ENCODE results near the gene ITPRID2.
"Not testable (repeated sequence)": the region's sequence is repeated elsewhere in the genome, so short reads cannot be mapped to it uniquely, and the experiment has no call there.

Gene ITPRID2

DNA sequence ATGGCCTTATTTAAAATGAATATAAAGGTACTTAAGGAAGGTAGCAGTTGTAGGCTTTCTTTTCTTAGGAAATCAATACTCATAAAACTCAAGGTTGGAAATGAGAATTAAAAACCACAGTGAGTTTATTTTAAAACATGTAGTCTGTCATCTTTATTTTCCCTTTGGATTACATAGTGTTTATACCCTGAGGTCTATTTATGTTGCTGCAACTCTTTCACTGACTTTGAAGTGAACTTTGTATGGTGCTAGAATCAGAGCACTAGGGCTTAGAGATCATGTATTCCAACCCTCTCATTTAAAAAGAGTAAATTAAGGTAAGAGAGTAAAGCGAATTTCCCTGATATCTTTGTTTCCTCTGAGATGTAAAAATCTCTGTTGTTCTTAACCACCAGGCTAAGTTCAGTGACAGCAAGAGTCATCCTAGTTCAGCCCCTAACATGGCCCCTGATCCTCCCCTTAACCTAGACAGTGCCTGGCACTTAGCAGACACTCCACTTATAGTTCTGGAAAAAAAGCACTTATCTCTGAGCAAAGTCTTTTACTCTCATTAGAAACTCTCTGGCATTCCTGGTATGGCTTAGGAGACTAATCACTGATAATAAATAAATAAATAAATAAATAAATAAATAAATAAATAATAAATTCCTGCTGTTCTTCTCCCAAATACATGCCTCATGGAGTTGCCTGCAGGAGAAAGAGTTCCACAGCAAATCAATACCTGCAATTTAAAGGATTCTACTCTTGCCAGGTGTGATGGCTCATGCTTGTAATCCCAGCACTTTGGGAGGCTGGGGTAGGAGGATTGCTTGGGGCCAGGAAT is 61.1 kb downstream of the ITPRID2 start:
- in situ Hi-C loops (cut with MboI; ENCODE audit: low pct_unique_long_range_greater_than_20kb, low sequenced_read_pairs) = no loop called here

DNA sequence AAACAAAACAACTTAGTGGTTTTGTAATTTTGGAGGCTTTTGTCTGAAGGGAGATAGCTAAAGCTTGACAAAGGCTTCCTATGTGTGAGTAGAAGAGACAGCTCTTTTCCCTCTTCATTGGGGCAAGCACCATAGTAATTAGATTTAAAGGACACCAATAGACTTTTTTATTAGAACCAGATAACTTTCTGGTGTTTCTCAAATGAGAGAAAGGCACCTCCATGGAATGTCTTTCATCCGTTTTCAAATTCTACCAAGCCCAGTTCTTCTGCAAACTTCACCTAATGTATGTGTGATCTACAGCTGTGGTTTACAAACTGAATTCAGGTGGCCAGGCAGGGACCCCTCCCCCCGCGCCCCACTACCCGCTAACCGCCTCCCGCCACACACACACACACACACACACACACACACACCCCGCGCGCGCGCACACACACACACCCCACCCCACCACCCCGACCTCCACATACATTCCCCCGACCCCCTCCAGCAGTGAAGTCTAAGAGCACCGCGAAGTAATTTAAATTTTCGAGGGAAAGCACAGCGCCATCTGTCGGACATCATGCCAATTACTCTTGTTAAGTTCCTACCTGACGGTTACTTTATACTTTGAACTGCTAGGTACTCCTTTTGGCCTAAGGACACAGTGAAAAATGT is 62.5 kb downstream of the ITPRID2 start:
- peak; percentile 67 for DNase-seq
- in situ Hi-C loops (cut with MboI; ENCODE audit: low pct_unique_long_range_greater_than_20kb, low sequenced_read_pairs) = no loop called here

More for the DNA sequence above, 61.1 kb downstream of the ITPRID2 start:
- DNase-seq = no peak

DNA sequence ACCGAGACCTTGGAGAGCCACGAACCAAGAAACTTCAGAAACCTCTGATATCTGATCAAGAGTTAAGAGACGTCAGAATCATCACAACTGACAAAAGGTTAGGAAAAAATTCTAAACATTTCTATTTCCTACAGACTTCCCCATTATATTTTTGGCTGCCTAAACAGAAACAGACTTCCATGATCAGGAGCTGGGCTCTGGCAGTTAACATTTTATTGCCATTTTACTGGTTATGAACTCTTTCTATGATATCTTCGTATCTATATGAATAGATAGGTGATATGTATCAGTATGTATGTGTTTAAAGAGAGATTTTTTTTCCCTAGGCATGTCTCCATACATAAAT is 63.0 kb downstream of the ITPRID2 start:
- DNase-seq = no peak
- in situ Hi-C loops (cut with MboI; ENCODE audit: low pct_unique_long_range_greater_than_20kb, low sequenced_read_pairs) = no loop called here

DNA sequence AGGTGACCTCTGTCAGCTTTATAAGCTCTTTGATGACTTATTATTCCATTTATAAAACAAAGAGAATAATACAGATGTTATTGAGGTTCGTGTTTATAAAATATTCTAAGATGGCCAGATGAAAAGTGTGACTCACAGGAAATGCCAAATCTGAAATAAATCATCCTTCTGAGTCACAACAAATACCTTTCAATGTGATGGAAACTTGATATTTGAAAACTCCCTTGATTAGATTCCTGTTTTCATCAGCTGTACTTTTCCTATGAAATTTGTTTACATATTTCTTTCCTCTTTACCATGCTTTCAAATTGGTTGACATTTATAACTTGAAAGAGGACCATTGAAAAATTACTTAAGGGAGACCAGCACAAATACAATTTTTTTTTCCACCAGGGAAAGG is 63.5 kb downstream of the ITPRID2 start:
- in situ Hi-C loops (cut with MboI; ENCODE audit: low pct_unique_long_range_greater_than_20kb, low sequenced_read_pairs) = no loop called here

DNA sequence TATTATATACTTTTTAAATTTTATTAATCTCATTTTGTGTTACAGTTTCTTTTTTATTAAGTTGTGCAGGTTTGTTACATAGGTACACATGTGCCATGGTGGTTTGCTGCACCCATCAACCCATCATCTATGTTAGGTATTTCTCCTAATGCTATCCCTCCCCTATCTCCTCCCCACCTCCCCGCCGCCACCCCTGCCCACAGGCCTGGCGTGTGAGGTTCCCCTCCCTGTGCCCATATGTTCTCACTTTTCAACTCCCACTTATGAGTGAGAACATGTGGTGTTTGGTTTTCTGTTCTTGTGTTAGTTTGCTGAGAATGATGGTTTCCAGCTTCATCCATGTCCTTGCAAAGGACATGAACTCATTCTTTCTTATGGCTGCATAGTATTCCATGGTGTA is 64.3 kb downstream of the ITPRID2 start:
- in situ Hi-C loops (cut with MboI; ENCODE audit: low pct_unique_long_range_greater_than_20kb, low sequenced_read_pairs); DNase-seq: not testable (repeated sequence)

More for the DNA sequence above, 63.5 kb downstream of the ITPRID2 start:
- no peak for DNase-seq

DNA sequence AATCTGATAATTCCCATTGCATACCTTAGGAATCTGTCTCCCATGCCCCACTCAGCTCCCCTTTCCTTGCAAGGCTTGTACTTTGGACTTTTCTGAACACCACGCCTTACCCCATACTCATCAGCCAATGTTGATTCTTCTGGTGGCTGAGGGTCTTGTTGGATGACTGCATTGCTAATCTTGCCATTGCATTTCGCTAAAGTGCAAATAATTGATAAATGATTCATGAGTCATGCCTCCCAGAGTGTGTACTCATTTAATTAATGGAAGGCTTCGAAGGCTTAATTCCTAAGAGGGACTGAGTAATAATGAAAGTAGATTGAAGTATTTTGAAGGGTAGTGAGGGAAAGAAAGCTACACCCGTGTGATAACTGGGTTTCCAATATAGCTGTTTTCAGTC is 66.1 kb downstream of the ITPRID2 start:
- no peak for DNase-seq
- in situ Hi-C loops (cut with MboI; ENCODE audit: low pct_unique_long_range_greater_than_20kb, low sequenced_read_pairs) = no loop called here

DNA sequence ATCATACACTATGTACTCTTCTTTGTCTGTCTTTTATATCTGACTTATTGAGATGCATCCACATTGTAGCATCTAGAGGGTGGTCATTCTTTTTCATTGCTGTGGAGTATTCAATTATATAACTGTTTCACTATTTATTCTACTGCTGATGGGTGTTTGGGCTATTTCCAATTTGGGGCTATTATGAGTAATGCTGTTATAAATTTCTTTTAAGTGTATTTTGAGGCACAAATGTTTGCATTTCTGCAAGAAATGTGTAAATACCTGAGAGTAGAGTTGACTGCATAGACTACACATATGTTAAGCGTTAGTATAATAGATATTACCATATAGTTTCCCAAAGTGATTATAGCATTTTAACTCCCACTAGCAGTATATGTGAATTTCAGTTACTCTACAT is 67.2 kb downstream of the ITPRID2 start:
- in situ Hi-C loops (cut with MboI; ENCODE audit: low pct_unique_long_range_greater_than_20kb, low sequenced_read_pairs) = no loop called here
- DNase-seq = no peak

DNA sequence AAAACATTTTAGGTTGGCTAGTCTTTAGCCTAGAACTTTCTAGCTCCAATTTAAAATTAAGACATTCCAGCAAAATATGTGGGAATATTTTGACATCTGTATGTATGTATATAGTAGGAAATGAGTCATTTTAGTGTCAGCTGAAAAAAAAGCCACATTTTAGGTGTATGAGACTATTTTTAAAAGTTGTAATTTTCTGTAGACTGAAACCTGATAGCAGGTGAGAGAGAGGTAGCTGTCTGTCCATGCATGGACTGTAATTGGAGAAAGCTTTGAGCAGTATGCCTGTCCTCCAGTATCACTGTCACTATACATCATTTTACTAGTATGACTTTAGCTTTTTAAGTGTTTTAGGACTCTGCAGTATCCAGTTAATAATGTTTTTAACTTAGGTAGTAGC is 68.0 kb downstream of the ITPRID2 start:
- in situ Hi-C loops (cut with MboI; ENCODE audit: low pct_unique_long_range_greater_than_20kb, low sequenced_read_pairs) = no loop called here
- DNase-seq = no peak

DNA sequence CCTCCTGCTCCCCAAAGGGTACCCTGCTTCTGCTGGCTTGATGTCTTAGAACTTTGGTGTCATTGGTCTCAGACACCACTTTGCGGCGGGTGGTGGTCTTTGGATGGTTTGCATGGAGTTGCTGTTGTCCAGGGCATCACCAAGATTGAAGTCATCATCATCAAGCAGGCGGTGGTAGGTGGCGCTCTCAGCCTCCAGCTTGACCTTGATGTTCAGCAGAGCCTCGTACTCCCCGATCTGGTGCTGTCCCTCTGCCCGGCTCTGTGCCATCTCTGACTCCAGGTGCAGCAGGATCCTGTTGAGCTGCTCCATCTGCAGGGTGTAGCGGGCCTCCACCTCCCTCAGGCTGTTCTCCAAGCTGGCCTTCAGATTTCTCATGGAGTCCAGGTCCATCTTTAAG is 69.6 kb downstream of the ITPRID2 start:
- in situ Hi-C loops (cut with MboI; ENCODE audit: low pct_unique_long_range_greater_than_20kb, low sequenced_read_pairs) = not testable (repeated sequence)

DNA sequence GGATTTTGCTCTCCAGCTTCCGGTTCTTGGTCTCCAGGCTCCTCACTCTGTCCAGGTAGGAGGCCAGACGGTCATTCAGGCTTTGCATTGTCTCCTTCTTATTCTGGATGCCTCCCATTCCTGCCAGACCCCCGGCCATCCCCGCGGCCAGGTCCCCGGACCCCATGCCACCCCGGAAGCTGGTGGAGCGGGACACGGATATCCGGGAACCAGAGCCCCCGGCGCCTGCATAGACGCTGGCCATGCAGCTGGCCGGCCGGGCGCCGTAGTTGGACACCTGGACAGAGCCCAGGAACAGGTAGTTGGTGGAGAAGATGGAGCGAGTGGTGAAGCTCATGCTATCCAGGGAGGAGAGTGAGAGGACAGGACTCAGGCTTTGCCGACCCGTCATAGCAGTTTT is 70.6 kb downstream of the ITPRID2 start:
- in situ Hi-C loops (cut with MboI; ENCODE audit: low pct_unique_long_range_greater_than_20kb, low sequenced_read_pairs) = no loop called here

More for the DNA sequence above, 69.6 kb downstream of the ITPRID2 start:
- not testable (repeated sequence) for DNase-seq

DNA sequence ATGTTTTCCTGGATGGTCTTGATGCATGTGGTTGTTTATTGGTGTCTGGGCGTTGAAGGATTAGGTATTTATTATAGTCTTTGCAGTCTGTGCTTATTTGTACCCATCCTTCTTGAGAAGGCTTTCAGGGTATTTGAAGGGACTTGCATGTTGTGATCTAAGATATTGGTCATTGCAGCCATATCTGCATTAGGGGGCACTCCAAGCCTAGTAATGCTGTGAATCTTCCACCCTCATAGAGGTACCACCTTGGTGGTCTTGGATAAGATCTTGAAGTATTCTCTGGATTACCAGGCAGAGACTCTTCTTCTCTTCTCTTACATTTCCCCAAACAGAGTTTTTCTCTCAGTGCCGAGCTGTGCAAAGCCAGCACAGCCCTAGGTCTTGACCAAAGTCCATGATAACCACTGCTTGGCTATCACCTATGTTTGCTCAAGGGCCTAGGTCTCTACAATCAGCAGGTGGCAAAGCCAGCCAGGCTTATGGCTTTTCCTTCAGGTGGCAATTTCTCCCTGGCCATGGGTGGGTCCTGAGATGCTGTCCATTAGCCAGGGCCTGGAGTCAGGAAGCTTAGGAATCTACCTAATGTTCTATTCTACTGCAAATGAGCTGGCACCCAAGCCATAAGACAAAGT is 78.7 kb downstream of the ITPRID2 start:
- no peak for DNase-seq
- in situ Hi-C loops (cut with MboI; ENCODE audit: low pct_unique_long_range_greater_than_20kb, low sequenced_read_pairs) = no loop called here

More for the DNA sequence above, 70.6 kb downstream of the ITPRID2 start:
- no peak for DNase-seq

DNA sequence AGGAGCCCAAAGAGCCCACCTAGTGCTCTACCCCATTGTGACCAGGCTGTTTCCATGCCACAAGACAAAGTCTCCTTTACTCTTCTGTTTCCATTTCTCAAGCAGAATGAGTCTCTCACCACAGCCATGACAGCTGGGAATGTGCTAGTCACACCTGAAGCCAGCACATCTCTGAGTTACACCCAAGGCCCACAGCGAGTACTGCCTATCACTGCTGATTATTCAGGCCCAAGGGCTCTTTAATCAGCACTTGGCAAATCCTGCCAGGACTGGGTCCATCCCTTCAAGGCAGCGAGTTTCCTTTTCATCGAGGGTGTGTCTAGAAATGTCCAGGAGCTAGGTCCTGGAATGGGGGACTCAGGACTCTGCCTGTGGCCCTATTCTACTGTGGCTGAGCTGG is 79.5 kb downstream of the ITPRID2 start:
- in situ Hi-C loops (cut with MboI; ENCODE audit: low pct_unique_long_range_greater_than_20kb, low sequenced_read_pairs) = no loop called here
- no peak for DNase-seq

DNA sequence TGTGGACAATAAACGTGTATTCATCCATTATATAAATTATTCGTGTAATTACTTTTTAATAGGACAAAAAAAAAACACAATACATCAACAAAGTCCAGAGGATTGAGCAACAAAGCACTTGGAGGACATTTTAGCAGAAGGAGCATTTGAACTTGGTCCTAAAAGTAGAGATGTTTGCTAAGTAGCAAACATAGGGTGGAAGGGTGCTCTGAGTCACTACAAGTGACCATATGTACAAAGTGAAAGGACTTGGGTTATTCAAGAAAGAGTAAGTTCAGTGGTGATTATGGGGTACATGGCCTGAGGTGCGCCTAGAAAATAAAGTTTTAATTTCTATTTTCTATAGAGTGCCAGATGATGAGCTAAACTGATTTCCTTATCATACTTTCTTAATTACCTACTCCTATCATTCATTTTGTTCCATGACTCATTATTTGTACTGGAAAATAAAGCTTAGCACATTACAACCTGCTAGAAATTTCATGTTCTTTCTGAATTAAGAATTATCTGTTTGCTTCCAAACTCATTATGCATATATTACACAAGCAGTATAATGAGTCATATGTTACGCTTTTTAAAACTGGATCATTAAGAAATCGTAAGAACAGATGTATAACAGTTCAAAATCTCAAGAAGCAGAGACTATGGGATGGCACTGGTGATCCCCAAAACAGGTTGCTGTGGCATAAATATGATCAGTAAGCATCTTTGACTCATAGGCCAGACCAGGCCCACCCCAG is 81.1 kb downstream of the ITPRID2 start:
- no peak for DNase-seq

DNA sequence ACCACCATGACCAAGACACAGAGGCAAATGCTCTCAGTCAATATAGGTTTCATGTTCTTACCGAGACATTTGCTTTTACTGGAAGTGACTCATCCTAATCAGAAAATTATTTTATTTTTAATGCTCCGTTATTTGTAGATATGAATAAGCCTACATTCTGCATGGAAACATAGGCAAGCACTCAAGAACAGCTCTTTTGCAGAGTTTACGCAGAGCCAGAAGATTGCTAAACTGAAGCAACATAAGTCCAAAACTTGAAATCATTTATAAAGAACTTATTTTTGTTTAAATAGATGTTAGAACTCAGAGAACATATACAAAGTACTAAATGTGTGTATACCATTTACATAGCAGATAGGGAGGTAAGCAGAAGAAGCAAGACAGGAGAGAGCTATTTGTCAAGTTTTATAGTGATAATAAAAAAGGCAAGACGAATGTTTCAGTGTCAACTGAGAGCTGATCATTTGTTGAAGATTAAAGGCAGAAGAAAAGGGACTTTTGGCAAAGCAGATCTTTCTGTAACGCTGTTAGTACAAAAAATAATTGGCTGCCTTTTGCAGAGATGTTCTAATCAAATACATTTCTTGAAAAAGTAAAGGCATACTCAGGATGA is 81.7 kb downstream of the ITPRID2 start:
- no peak for DNase-seq
- in situ Hi-C loops (cut with MboI; ENCODE audit: low pct_unique_long_range_greater_than_20kb, low sequenced_read_pairs) = no loop called here

More for the DNA sequence above, 81.1 kb downstream of the ITPRID2 start:
- in situ Hi-C loops (cut with MboI; ENCODE audit: low pct_unique_long_range_greater_than_20kb, low sequenced_read_pairs) = no loop called here

DNA sequence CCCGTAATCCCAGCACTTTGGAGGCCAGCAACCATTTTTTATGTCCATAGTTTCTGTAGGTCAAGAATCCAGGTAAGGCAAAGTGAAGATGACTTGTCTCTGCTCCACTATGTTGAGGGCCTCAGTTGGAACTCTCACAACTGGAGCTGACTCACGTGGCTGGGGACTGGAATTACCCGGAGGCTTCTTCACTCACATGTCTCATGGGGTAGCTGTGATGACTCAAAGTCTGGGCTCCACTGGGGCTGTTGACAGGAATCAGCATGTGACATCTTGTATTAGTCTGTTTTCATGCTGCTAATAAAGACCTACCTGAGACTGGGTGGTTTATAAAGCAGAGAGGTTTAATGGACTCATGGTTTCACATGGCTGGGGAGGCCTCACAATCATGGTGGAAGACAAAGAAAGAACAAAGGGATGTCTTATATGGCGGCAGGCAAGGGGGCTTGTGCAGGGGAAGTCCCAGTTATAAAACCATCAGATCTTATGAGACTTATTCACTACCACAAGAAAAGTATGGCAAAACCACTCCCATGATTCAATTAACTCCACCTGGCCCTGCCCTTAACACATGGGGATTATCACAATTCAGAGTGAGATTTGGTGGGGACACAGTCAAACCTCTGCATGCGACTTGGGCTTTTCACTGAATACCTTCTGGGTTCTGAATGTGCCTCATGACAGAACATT is 86.3 kb downstream of the ITPRID2 start:
- in situ Hi-C loops (cut with MboI; ENCODE audit: low pct_unique_long_range_greater_than_20kb, low sequenced_read_pairs) = no loop called here
- no peak for DNase-seq

DNA sequence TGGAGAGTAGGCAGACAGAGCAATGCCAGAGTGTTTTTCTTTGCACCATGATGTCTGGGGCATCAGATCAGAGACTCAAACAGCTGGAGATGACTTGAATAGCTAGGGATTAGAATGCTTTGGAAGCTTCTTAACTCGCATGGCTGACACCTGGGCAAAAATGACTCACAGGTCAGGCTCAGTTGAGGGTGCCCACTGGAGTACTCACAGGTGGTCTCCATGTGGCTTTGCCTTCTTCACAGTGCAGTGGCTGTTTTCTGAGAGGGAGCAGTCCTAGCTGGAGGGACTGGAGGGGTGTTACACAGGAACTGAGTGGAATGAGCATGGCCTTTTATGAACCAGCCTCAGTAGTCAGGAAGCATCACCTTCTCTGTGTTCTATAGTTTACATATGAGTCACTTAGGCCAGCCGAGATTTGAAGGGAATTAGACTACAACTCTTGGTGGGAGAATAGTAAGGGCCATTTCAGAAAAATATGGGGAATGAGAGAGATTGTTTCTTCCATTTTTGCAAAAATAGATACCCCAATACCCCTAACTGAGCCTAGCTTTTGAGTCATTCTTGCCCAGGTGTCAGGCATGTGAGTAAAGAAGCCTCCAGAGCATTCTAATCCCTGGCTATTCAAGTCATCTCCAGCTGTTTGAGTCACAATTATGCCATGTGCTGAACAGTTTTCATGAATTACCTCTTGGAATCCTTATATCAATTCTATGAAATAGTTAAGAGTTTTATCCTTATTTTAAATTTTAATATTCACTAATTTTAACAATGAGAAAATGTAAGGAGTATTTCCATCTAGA is 87.0 kb downstream of the ITPRID2 start:
- in situ Hi-C loops (cut with MboI; ENCODE audit: low pct_unique_long_range_greater_than_20kb, low sequenced_read_pairs) = no loop called here
- no peak for DNase-seq
